HS-5 (cell line): ENCODE measurements around the gene CTNNA3.
"Not testable (repeated sequence)": the region's sequence is repeated elsewhere in the genome, so short reads cannot be mapped to it uniquely, and the experiment has no call there.

Source experiments
- DNase-seq: peaks from one replicate; pipeline ENCODE4 v3.0.0-alpha.2; 2012; ENCODE audit warnings: low read depth

The CTNNA3 gene

GRCh38 chr10:67506083-67506756 is 189.8 kb downstream of the CTNNA3 start:
- no peak for DNase-seq

- no peak for DNase-seq
Measured at GRCh38 chr10:67492317-67493019, 203.5 kb downstream of the CTNNA3 start.

- DNase-seq: no peak
Measured at GRCh38 chr10:67487906-67488619, 207.9 kb downstream of the CTNNA3 start.

GRCh38 chr10:67487199-67487598 is 208.8 kb downstream of the CTNNA3 start:
- no peak for DNase-seq

- no peak for DNase-seq
Measured at GRCh38 chr10:67477868-67478267, 218.1 kb downstream of the CTNNA3 start.

- DNase-seq: no peak
Measured at GRCh38 chr10:67476201-67476600, 219.8 kb downstream of the CTNNA3 start.

- DNase-seq: no peak
Measured at GRCh38 chr10:67473850-67474633, 222.0 kb downstream of the CTNNA3 start.

- DNase-seq: no peak
Measured at GRCh38 chr10:67471022-67471421, 225.0 kb downstream of the CTNNA3 start.

GRCh38 chr10:67464278-67464677 is 231.7 kb downstream of the CTNNA3 start:
- no peak for DNase-seq

- DNase-seq: no peak
Measured at GRCh38 chr10:67452892-67453291, 243.1 kb downstream of the CTNNA3 start.

- no peak for DNase-seq
Measured at GRCh38 chr10:67438605-67439304, 257.2 kb downstream of the CTNNA3 start.

- DNase-seq: no peak
Measured at GRCh38 chr10:67433276-67433675, 262.7 kb downstream of the CTNNA3 start.

GRCh38 chr10:67402620-67403019 is 293.4 kb downstream of the CTNNA3 start:
- no peak for DNase-seq

GRCh38 chr10:67401711-67402110 is 294.3 kb downstream of the CTNNA3 start:
- DNase-seq: no peak

- DNase-seq: not testable (repeated sequence)
Measured at GRCh38 chr10:67386841-67387533, 309.0 kb downstream of the CTNNA3 start.

- DNase-seq: no peak
Measured at GRCh38 chr10:67386260-67386659, 309.7 kb downstream of the CTNNA3 start.

- no peak for DNase-seq
Measured at GRCh38 chr10:67385566-67385965, 310.4 kb downstream of the CTNNA3 start.

- no peak for DNase-seq
Measured at GRCh38 chr10:67385089-67385488, 310.9 kb downstream of the CTNNA3 start.

- DNase-seq: no peak
Measured at GRCh38 chr10:67331121-67331910, 364.7 kb downstream of the CTNNA3 start.
